NB4 (cell line): ENCODE data around the gene SYCP2.

ENCODE experiments used
- POLR2A ChIP-seq: IDR thresholded peaks from 2 replicates; pipeline ENCODE4 v1.6.1; 2011; ENCODE audit warnings: mild to moderate bottlenecking; ENCODE audit not compliant: insufficient read length; ENCODE audit errors: extremely low read depth
- TF ChIP-seq, protein P1 (sequence below): IDR thresholded peaks from one replicate; pipeline ENCODE4 v1.5.1; 2012; ENCODE audit warnings: low read depth, low read length

DNA sequence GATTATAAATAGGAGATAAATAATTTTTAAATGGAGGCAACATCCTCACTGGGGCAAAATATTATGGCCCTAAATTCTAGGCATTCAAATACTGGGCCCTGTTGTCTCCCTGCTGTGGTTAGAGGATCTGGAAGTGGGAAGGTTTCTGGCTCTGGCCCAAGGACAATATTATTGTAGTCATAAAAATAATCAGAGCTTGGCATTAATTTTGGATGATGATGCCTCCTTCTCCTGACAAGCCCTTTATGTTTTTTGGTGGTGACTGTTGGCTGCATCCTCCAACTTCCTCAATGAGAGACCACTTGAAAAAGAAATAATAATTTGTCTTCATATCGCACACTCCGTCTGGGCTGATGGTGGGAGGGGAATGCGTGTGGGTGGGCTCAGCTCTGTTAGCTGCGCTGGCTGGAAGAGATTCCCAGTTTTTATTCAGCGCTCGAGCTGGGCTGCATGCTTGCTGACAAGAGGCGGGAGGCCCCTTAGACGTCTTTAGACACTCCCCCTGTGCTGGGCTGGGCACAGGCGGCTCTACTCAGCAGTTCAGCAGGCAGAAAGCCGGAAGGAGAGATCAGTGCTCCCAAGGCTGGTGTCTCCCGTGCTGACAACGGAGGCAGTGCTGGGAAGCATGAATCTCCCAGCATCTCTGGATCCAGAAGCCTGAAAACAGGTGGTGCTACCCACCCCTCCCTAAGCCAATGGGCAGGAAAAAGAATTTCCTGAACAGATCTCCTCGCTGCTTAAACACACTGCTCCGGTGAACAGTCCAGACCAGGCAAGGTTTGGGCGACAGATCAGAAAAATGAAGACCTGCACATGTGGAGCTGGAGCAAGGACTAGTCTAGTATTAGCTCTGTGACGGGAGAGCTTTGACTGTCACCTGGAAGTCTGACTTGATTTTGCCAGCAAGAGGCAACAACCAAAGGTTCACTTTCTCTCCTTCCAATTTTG, 97.7 kb downstream of the SYCP2 start:
- TF ChIP-seq, protein P1, sequence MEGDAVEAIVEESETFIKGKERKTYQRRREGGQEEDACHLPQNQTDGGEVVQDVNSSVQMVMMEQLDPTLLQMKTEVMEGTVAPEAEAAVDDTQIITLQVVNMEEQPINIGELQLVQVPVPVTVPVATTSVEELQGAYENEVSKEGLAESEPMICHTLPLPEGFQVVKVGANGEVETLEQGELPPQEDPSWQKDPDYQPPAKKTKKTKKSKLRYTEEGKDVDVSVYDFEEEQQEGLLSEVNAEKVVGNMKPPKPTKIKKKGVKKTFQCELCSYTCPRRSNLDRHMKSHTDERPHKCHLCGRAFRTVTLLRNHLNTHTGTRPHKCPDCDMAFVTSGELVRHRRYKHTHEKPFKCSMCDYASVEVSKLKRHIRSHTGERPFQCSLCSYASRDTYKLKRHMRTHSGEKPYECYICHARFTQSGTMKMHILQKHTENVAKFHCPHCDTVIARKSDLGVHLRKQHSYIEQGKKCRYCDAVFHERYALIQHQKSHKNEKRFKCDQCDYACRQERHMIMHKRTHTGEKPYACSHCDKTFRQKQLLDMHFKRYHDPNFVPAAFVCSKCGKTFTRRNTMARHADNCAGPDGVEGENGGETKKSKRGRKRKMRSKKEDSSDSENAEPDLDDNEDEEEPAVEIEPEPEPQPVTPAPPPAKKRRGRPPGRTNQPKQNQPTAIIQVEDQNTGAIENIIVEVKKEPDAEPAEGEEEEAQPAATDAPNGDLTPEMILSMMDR: no peak
- no peak for TF ChIP-seq POLR2A
